NB4 (cell line): ENCODE measurements around the gene BCAM.

Experiments used
- DNase-seq: peaks from one replicate; pipeline ENCODE4 v3.0.0; 2010; ENCODE audit warnings: low read depth
- H3K4me3 ChIP-seq: one replicate; pipeline ENCODE4 v1.5.1; 2011; ENCODE audit warnings: mild to moderate bottlenecking, low read depth, low read length, moderate library complexity
- CTCF ChIP-seq: IDR thresholded peaks from one replicate; pipeline ENCODE4 v1.5.1; 2012; ENCODE audit warnings: low read depth, low read length
- MAX ChIP-seq: IDR thresholded peaks from 2 replicates; pipeline ENCODE4 v1.6.1; 2011; ENCODE audit warnings: low read depth, low read length
- MYC ChIP-seq: IDR thresholded peaks from 2 replicates; pipeline ENCODE4 v1.6.1; 2011; ENCODE audit warnings: low read depth, low read length
- POLR2A ChIP-seq: IDR thresholded peaks from 2 replicates; pipeline ENCODE4 v1.6.1; 2011; ENCODE audit warnings: mild to moderate bottlenecking; ENCODE audit not compliant: insufficient read length; ENCODE audit errors: extremely low read depth

BCAM gene

GRCh38 chr19:44807652-44808462 lies 1.0 kb upstream of the BCAM start:
- peak; percentile 30 for DNase-seq
- TF ChIP-seq CTCF (no peak), POLR2A (no peak), MAX (no peak), MYC (no peak)
- no peak overlapping the region for H3K4me3 ChIP-seq

- DNase-seq: no peak
- TF ChIP-seq POLR2A: no peak
- TF ChIP-seq MAX: no peak
- TF ChIP-seq MYC: no peak
- TF ChIP-seq CTCF: no peak
- H3K4me3 ChIP-seq: no peak overlapping the region
Measured at GRCh38 chr19:44809577-44810233, 802 bp downstream of the BCAM start.

GRCh38 chr19:44810234-44811121 lies 1.6 kb downstream of the BCAM start:
- no peak for DNase-seq
- no peak for TF ChIP-seq POLR2A
- TF ChIP-seq CTCF: no peak
- TF ChIP-seq MAX: no peak
- no peak for TF ChIP-seq MYC
- H3K4me3 ChIP-seq: no peak overlapping the region

GRCh38 chr19:44811122-44811419 lies 2.2 kb downstream of the BCAM start:
- H3K4me3 ChIP-seq: no peak overlapping the region
- DNase-seq: no peak
- TF ChIP-seq CTCF (no peak), POLR2A (no peak), MAX (no peak), MYC (no peak)

GRCh38 chr19:44812142-44812718 lies 3.3 kb downstream of the BCAM start:
- TF ChIP-seq CTCF (no peak), MYC (no peak), POLR2A (no peak), MAX (no peak)
- H3K4me3 ChIP-seq: no peak overlapping the region
- DNase-seq: no peak
